Right atrium auricular region (tissue), 2 donors: ENCODE data around the gene LYPD6B. TPM values are rescaled to one million over a fixed set of nuclear protein-coding genes. Genes with fewer than 3 reads are reported as not detected.

ENCODE experiments used
- DNase-seq: peaks from one replicate; pipeline ENCODE4 v3.0.0-alpha.2; 2019; ENCODE audit warnings: low spot score
- H3K27ac ChIP-seq, 2 donors: fragments of 200-600 bp; sonication (generic); 1 replicate in 1 of 2; 2 replicates in 1 of 2; pipeline ENCODE4 v1.5.1; 2016 to 2019
- H3K27me3 ChIP-seq, 2 donors: fragments of 200-600 bp; sonication (generic); one replicate each; pipeline versions ENCODE4 v1.5.1 to v1.6.0; 2017 to 2019
- H3K36me3 ChIP-seq: fragments of 200-600 bp; sonication (generic); one replicate; pipeline ENCODE4 v1.5.1; 2016
- H3K4me1 ChIP-seq, 2 donors: fragments of 200-600 bp; sonication (generic); one replicate each; pipeline versions ENCODE4 v1.5.1 to v1.6.0; 2017 to 2019
- H3K4me3 ChIP-seq, 2 donors: fragments of 200-600 bp; sonication (generic); 1 replicate in 1 of 2; 2 replicates in 1 of 2; pipeline ENCODE4 v1.5.1; 2017 to 2019; ENCODE audit warnings: mild to moderate bottlenecking in 1 of 2, moderate library complexity in 1 of 2
- H3K9me3 ChIP-seq, 2 donors: fragments of 200-600 bp; sonication (generic); one replicate each; pipeline ENCODE4 v1.5.1; 2019
- CTCF ChIP-seq, 2 donors: fragments of 200-600 bp; sonication (generic); IDR thresholded peaks; one replicate each; pipeline ENCODE4 v1.5.1; 2019; ENCODE audit warnings: antibody characterized with exemption in 2 of 2
- total RNA-seq, 2 donors: library from RNA; depleted of rRNA; stranded (reverse); fragments of >200 nt; gene quantifications; one replicate each; pipeline ENCODE4 v1.1.0, GENCODE V29; 2016

The LYPD6B gene
- total RNA-seq, 2 donors from 2014 or later, result 0.28 TPM; not detected in 1

GRCh38 chr2:149084924-149085795 lies 46.7 kb downstream of the LYPD6B start:
- H3K9me3 ChIP-seq, result no peaks in the 10 kb centered on the region
- H3K4me3 ChIP-seq, result no peak overlapping the region
- H3K36me3 ChIP-seq, result no peaks in the 10 kb centered on the region
- H3K4me1 ChIP-seq, result no peaks in the 10 kb centered on the region
- no peak for TF ChIP-seq CTCF (IDR thresholded peaks at IDR 0.05)
- H3K27me3 ChIP-seq, result no peaks in the 10 kb centered on the region
- no peak overlapping the region for H3K27ac ChIP-seq
- no peak for DNase-seq

- no peaks in the 10 kb centered on the region for H3K4me1 ChIP-seq
- no peak overlapping the region for H3K4me3 ChIP-seq
- H3K27me3 ChIP-seq, result no peaks in the 10 kb centered on the region
- DNase-seq, result no peak
- H3K36me3 ChIP-seq, result no peaks in the 10 kb centered on the region
- no peaks in the 10 kb centered on the region for H3K9me3 ChIP-seq
- H3K27ac ChIP-seq, result no peak overlapping the region
- no peak for TF ChIP-seq CTCF (IDR thresholded peaks at IDR 0.05)
These were observed 49.3 kb downstream of the LYPD6B start for GRCh38 chr2:149087751-149088150.

- Histone ChIP-seq H3K27ac (no peak overlapping the region), H3K4me1 (no peaks in the 10 kb centered on the region), H3K36me3 (no peaks in the 10 kb centered on the region), H3K4me3 (no peak overlapping the region), H3K9me3 (no peaks in the 10 kb centered on the region), H3K27me3 (no peaks in the 10 kb centered on the region)
- no peak for DNase-seq
- TF ChIP-seq CTCF (IDR thresholded peaks at IDR 0.05), result no peak
These were observed 50.6 kb downstream of the LYPD6B start for GRCh38 chr2:149089068-149089467.

- Histone ChIP-seq H3K4me3 (no peak overlapping the region), H3K4me1 (no peaks in the 10 kb centered on the region), H3K27ac (no peak overlapping the region), H3K27me3 (no peaks in the 10 kb centered on the region), H3K9me3 (no peaks in the 10 kb centered on the region), H3K36me3 (no peaks in the 10 kb centered on the region)
- TF ChIP-seq CTCF (IDR thresholded peaks at IDR 0.05), result no peak
- DNase-seq, result no peak
These were observed 52.2 kb downstream of the LYPD6B start for GRCh38 chr2:149090706-149091105.

GRCh38 chr2:149093579-149093978 lies 55.1 kb downstream of the LYPD6B start:
- Histone ChIP-seq H3K27me3 (no peaks in the 10 kb centered on the region), H3K9me3 (no peaks in the 10 kb centered on the region), H3K4me1 (no peaks in the 10 kb centered on the region), H3K4me3 (no peak overlapping the region), H3K36me3 (no peaks in the 10 kb centered on the region), H3K27ac (no peak overlapping the region)
- no peak for DNase-seq
- no peak for TF ChIP-seq CTCF (IDR thresholded peaks at IDR 0.05)
